HEK293T (cell line): ENCODE measurements around the gene BSG.

ENCODE experiments used
- BHLHE40 ChIP-seq: fragments of 450-650 bp; IDR thresholded peaks from 2 replicates; pipeline ENCODE4 v1.6.1; 2016; ENCODE audit warnings: mild to moderate bottlenecking, moderate library complexity, borderline replicate concordance
- ELF4 ChIP-seq: fragments of 450-650 bp; IDR thresholded peaks from 2 replicates; pipeline ENCODE4 v1.6.1; 2017; ENCODE audit warnings: antibody characterized with exemption
- FOXM1 ChIP-seq: fragments of 450-650 bp; IDR thresholded peaks from 2 replicates; pipeline ENCODE4 v1.6.1; 2017; ENCODE audit warnings: mild to moderate bottlenecking, borderline replicate concordance
- HDGF ChIP-seq: fragments of 450-650 bp; IDR thresholded peaks from 2 replicates; pipeline ENCODE4 v1.6.1; 2017; ENCODE audit warnings: antibody characterized with exemption, borderline replicate concordance
- LEF1 ChIP-seq: fragments of 450-650 bp; IDR thresholded peaks from 2 replicates; pipeline ENCODE4 v1.6.1; 2017; ENCODE audit warnings: mild to moderate bottlenecking, borderline replicate concordance
- NFRKB ChIP-seq: fragments of 450-650 bp; IDR thresholded peaks from 2 replicates; pipeline ENCODE4 v1.6.1; 2016; ENCODE audit warnings: mild to moderate bottlenecking, moderate library complexity
- SP1 ChIP-seq: fragments of 450-650 bp; IDR thresholded peaks from 2 replicates; pipeline ENCODE4 v1.6.1; 2017
- SUZ12 ChIP-seq: fragments of 450-650 bp; IDR thresholded peaks from 2 replicates; pipeline ENCODE4 v1.6.1; 2016; ENCODE audit warnings: mild to moderate bottlenecking
- TARDBP ChIP-seq: fragments of 450-650 bp; IDR thresholded peaks from 2 replicates; pipeline ENCODE4 v1.6.1; 2016

- TF ChIP-seq FOXM1 (no peak), SUZ12 (no peak), TARDBP (no peak), LEF1 (no peak), BHLHE40 (no peak), ELF4 (no peak), SP1 (no peak), HDGF (no peak), NFRKB (no peak)
Observed at GRCh38 chr19:595326-596262, 23.2 kb downstream of the BSG start.
